Skeletal muscle satellite cell (primary cell): Measurements from ENCODE around the gene HIVEP3.

Experiments
- H3K27me3 ChIP-seq: 2 replicates; pipeline ENCODE4 v1.7.0; 2013; ENCODE audit warnings: low read length; ENCODE audit not compliant: control insufficient read depth, insufficient read depth
- H3K36me3 ChIP-seq: 2 replicates; pipeline ENCODE4 v1.7.0; 2013; ENCODE audit warnings: mild to moderate bottlenecking, control low read depth, low read length; ENCODE audit not compliant: insufficient read depth
- H3K4me1 ChIP-seq: 2 replicates; pipeline ENCODE4 v1.7.0; 2013; ENCODE audit warnings: low read length; ENCODE audit not compliant: control insufficient read depth, insufficient read depth
- H3K4me2 ChIP-seq: 2 replicates; pipeline ENCODE4 v1.7.0; 2013; ENCODE audit warnings: mild to moderate bottlenecking, low read length
- H3K4me3 ChIP-seq: 2 replicates; pipeline ENCODE4 v1.7.0; 2013; ENCODE audit warnings: low read length
- H3K9ac ChIP-seq: 2 replicates; pipeline ENCODE4 v1.7.0; 2013; ENCODE audit warnings: mild to moderate bottlenecking, low read depth, low read length, moderate library complexity
- H3K9me3 ChIP-seq: replicated peaks from 2 replicates; pipeline ENCODE4 v1.7.0; 2013; ENCODE audit warnings: mild to moderate bottlenecking, control low read depth, low read length

Gene HIVEP3

DNA sequence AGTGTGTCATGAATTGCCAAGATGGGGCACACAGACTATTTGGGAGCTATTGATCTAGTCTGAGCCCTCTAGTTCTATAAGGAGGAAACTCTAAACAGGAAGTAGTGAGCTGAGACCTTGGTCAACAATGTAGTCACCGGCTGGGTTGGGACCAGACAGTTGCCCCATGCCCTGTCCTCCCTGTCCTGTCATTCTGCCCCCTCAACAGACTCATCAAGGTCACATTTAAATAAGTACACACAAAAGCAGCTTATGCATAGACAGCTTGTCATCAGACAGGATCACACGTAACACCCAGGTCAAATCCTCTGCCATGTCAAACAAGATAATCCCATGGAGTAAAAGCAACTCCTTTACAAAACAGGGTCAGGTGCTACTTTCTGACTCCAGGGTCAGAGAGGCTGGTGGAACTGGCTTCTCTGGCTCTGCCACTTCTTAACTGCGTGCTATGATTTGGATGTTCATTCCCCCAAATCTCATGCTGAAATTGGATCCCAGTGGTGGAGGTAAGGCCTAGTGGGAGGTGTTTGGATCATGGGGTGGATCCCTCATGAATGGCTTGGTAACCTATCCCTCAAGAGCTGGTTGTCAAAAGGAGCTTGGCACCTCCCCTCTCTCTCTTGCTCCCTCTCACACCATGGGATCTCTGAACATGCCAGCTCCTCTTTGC lies 128.9 kb downstream of the HIVEP3 start:
- no peak overlapping the region for H3K4me3 ChIP-seq

DNA sequence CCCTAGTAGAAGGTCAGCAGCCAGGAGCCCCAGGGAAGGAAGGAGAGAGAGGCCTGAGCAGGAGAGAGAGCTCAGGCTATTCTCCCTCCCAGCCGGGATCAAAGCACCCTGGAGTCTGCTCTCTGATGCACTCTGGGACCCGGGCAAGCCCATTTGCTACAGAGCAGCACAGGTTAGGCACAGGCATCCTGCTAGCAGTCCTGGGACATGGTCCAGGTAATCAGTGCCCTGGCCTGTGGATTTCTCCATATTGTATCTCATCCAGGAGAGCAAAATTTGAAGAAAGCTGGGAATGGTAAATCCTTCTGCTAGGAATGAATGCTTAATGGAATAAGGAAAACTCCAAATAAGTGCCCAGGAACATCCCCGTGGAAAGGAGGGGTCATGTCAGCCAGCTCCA lies 130.3 kb downstream of the HIVEP3 start:
- Histone ChIP-seq H3K4me1 (peaks cover 6% of the 10 kb centered on the region), H3K9ac (no peak overlapping the region)

More for the DNA sequence above, 128.9 kb downstream of the HIVEP3 start:
- Histone ChIP-seq H3K36me3 (no peaks in the 10 kb centered on the region), H3K27me3 (no peaks in the 10 kb centered on the region), H3K4me1 (no peaks in the 10 kb centered on the region), H3K9me3 (no peaks in the 10 kb centered on the region), H3K4me2 (no peak overlapping the region), H3K9ac (no peak overlapping the region)

DNA sequence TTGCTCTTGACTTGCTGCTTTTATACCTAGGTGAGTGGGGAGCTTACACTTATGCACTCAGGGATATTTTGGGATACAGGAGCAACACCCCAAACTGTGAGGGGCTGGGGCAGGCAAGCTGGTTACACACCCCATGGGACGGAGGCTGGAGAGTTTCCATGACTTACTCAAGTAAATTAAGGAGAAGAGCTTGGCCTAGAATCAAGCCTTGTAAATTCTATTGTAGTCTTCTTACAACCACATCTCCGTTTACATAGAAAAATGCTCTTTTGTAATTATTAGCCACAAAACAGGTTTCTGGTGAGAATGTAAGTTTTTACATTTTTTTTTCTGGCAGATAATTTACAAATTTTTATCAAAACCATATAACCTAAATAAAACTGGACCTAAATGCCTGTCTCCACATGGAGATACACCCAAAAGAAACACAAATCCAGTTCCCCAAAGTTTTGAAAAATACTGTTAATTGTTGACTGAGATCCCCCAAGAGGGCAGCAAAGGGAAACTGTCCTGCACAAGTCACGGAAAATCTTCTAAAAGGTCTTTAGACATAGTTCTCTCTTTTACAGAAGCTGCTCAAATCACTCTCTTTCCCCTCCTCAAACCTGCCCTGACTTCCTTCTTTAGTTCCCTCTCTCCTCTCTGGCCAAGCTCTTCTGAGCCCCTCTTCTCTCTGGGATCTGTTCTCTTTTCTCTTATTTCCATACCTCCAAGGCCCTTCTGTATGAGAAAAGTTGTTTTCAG lies 134.0 kb downstream of the HIVEP3 start:
- no peaks in the 10 kb centered on the region for H3K9me3 ChIP-seq
- no peaks in the 10 kb centered on the region for H3K27me3 ChIP-seq
- H3K36me3 ChIP-seq: no peaks in the 10 kb centered on the region
- H3K9ac ChIP-seq: no peak overlapping the region
- no peak overlapping the region for H3K4me3 ChIP-seq
- no peak overlapping the region for H3K4me2 ChIP-seq
- H3K4me1 ChIP-seq: peaks cover 13% of the 10 kb centered on the region

More for the DNA sequence above, 130.3 kb downstream of the HIVEP3 start:
- H3K27me3 ChIP-seq: no peaks in the 10 kb centered on the region
- H3K36me3 ChIP-seq: no peaks in the 10 kb centered on the region
- H3K4me2 ChIP-seq: no peak overlapping the region
- no peak overlapping the region for H3K4me3 ChIP-seq
- H3K9me3 ChIP-seq: no peaks in the 10 kb centered on the region

DNA sequence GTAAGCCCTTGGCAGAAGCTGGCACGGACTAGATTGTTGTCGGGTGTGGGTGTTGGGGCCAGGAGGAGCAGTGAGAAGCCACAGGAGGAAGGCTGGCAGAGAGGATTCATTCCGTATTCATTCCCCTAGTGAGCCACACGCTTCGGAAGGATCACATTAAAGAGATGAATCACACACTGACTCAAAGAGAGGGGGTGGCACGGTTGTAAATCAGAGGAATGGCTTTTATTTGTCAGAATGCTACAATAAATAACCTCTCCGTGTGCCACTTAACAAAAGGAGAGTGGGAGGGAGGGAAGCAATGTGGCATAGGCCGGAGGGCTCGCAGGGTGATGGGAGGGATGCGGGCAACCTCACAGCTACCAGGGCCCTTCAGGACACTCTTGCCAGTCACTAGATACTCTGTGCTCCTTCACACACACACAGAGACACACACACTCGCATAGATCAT lies 135.5 kb downstream of the HIVEP3 start:
- peaks cover 13% of the 10 kb centered on the region for H3K4me1 ChIP-seq
- peak overlapping the region; percentile 51 for H3K4me3 ChIP-seq
- peak overlapping the region; percentile 75 for H3K4me2 ChIP-seq
- H3K27me3 ChIP-seq: no peaks in the 10 kb centered on the region
- no peaks in the 10 kb centered on the region for H3K36me3 ChIP-seq
- no peaks in the 10 kb centered on the region for H3K9me3 ChIP-seq
- peak overlapping the region; percentile 47 for H3K9ac ChIP-seq

DNA sequence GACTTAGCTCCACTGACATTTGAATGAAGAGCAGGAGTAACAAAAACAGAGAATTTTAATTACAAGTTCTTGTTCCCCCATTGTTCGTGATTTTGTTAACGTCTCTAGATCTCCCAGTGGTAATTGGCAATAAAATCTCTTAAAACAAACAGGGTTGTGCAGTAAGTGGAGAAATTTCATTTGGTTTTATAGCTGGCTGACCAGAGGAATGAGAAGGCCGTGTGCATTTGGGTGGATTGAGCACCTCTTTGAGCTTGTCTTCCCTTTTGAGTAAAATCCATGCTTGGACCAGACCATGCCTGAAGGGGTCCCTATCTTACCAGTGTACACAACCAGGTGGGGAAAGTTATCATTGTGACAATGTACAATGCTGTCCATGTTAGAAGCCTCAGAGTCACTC lies 137.8 kb downstream of the HIVEP3 start:
- no peaks in the 10 kb centered on the region for H3K9me3 ChIP-seq
- no peak overlapping the region for H3K4me3 ChIP-seq
- no peaks in the 10 kb centered on the region for H3K36me3 ChIP-seq
- no peak overlapping the region for H3K4me2 ChIP-seq
- H3K9ac ChIP-seq: no peak overlapping the region
- H3K27me3 ChIP-seq: no peaks in the 10 kb centered on the region
- H3K4me1 ChIP-seq: peaks cover 13% of the 10 kb centered on the region

DNA sequence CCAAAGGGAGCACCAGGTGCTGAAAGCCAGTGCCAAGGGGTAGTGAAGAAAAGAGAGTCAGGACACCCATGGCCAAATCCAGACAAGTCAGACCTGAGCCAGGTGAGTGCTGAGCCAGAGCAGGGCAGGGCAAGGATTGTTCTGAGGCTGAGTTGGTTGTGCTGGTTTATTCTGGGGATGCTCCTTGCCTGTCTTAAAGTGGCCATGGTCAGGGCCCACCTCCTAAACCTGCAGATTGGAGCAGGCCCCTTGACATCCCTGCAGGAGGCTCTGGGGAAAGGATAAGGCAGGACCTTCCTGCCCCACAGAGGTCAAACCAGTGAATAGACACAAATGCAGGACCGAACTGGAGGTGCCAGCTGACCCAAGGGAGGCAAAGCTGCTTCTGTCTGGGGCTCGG lies 138.4 kb downstream of the HIVEP3 start:
- Histone ChIP-seq H3K27me3 (no peaks in the 10 kb centered on the region), H3K4me3 (no peak overlapping the region), H3K9me3 (no peaks in the 10 kb centered on the region), H3K9ac (no peak overlapping the region), H3K4me2 (no peak overlapping the region), H3K36me3 (no peaks in the 10 kb centered on the region), H3K4me1 (peaks cover 13% of the 10 kb centered on the region)

DNA sequence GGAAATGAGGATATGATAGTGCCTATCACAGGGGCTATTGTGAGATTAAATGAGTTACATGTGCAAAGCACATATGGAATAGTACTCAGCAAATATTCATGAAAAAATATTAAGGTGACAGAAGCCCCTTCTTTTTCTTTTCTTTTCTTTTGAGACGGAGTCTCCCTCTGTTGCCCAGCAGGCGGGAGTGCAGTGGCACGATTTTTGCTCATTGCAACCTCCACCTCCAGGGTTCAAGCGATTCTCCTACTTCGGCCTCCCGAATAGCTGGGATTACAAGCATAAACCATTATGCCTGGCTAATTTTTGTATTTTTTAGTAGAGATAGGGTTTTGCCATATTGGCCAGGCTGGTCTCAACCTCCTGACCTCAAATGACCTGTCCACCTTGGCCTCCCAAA lies 139.4 kb downstream of the HIVEP3 start:
- Histone ChIP-seq H3K9me3 (no peaks in the 10 kb centered on the region), H3K36me3 (no peaks in the 10 kb centered on the region), H3K27me3 (no peaks in the 10 kb centered on the region), H3K4me2 (no peak overlapping the region), H3K4me1 (peaks cover 13% of the 10 kb centered on the region), H3K9ac (no peak overlapping the region), H3K4me3 (no peak overlapping the region)

DNA sequence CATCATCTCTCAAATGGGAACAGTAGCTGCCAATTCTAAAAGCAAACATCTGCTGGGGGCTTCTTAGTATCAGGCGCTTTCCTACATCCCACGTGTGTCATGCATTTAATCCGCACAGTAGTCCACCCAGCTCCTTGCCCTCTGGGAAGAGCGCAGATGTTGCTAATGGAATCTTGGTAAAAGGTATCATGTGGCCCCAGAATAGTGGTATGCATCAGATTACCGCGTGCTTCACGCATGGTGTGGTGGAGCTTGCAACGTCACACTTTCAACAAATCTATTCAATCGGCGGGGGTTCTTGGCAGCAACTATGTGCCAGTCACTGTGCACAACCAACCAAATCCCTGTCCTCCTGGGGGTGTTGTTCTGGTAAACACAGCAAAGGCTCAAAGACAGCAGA lies 141.0 kb downstream of the HIVEP3 start:
- Histone ChIP-seq H3K4me2 (no peak overlapping the region), H3K9ac (no peak overlapping the region), H3K4me3 (no peak overlapping the region), H3K27me3 (no peaks in the 10 kb centered on the region), H3K4me1 (peaks cover 5% of the 10 kb centered on the region), H3K36me3 (no peaks in the 10 kb centered on the region), H3K9me3 (no peaks in the 10 kb centered on the region)

DNA sequence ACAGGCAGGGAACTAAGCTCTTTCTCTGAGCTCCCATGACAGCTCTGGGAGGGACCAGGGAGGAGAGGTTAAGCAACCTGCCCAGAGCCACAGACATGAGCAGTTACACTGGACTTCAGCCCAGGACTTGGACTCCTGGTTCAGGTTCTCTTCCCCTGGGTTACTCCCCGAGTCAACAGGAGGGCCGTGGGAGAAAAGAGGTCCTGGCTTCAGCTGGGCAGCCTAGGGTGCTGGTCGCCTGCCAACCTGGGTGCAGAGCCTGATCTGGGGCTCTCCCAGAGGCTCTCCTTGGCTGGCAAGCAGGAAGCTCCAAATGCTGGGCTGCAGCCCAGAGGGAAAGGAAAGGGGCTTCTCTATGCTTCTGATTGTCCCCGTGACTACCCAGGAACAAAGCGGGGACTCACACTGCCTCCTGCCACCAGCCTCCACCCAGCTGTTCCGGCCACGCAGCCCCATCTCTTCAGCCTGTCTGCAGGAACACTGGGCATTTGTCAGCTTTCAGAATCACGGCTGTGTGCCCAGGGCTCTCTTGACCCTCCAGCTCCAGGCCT lies 141.8 kb downstream of the HIVEP3 start:
- Histone ChIP-seq H3K4me2 (no peak overlapping the region), H3K4me3 (no peak overlapping the region), H3K4me1 (peaks cover 7% of the 10 kb centered on the region), H3K27me3 (no peaks in the 10 kb centered on the region), H3K9ac (no peak overlapping the region), H3K9me3 (no peaks in the 10 kb centered on the region), H3K36me3 (no peaks in the 10 kb centered on the region)

DNA sequence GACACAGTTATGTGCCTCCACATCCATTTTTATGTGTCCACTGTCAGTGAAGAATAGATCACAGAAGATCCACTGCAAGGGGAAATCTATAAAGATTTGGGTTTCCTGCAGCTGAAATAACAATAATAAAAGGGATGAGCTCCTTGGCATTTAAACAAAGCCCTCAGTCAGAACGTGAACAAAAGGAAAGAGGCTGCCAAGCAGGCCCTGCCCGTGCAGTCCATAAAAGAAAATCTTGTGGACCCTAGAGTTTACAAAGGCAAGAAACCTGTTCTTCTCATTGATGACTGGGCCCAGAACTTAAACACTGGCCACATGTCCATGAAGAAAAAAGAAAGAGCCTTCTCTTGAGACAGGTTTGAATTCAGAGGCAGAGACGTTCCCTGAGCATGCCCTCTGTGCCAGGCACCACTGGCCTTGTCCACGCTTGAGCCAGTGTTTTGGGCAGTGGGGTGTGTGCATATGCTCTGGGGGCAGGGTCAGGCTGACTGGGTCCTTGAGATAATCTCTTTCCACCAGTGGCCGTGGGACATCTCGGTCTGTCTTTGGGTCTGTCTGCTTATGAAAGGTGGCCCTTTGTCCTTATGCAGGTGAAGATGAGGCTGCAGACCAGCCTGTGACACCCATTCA lies 142.7 kb downstream of the HIVEP3 start:
- Histone ChIP-seq H3K27me3 (no peaks in the 10 kb centered on the region), H3K36me3 (no peaks in the 10 kb centered on the region), H3K4me3 (no peak overlapping the region), H3K9ac (no peak overlapping the region), H3K4me2 (no peak overlapping the region), H3K4me1 (peaks cover 16% of the 10 kb centered on the region), H3K9me3 (no peaks in the 10 kb centered on the region)

DNA sequence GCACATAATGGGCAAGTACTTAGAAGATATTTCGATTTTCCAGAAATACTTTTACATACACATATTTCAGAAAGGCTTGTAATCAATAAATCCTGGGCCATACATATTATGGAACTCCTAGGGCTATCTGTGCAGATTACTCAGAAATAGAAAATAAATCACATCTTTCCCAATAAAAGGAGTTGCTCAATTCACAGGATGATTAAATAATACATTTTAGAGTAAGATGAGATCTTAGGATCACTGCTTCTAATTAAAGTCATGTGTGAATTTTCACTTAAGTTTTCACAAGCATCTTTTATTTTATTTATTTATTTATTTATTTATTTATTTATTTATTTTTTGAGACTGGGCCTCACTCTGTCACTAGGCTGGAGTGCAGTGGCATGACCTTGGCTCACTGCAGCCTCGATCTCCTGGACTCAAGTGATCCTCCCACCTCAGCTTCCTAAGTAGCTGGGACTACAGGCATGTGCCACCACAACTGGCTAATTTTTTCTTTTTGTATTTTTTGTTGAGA lies 144.2 kb downstream of the HIVEP3 start:
- Histone ChIP-seq H3K9me3 (no peaks in the 10 kb centered on the region), H3K4me1 (peaks cover 16% of the 10 kb centered on the region), H3K4me2 (no peak overlapping the region), H3K9ac (no peak overlapping the region), H3K36me3 (no peaks in the 10 kb centered on the region), H3K4me3 (no peak overlapping the region), H3K27me3 (no peaks in the 10 kb centered on the region)
